NCI-H1417 (cell line): ENCODE data around the gene PIGH.
"Not testable (repeated sequence)": the region's sequence is repeated elsewhere in the genome, so short reads cannot be mapped to it uniquely, and the experiment has no call there.

Experiments used
- DNase-seq, 3 experiments: peaks; one replicate each; lab custom pipeline; 2025; lab: John Stamatoyannopoulos, UW

PIGH gene

GRCh38 chr14:67599698-67600561, at the start of gene PIGH:
Gene PIGH (minus strand): TSS chr14:67600268. CDS start chr14:67600203, 65 bp downstream.
- DNase-seq, result peak; percentile 87 to 91 (median 88)

- DNase-seq, result no peak
Observed at GRCh38 chr14:67646131-67646530, 46.1 kb upstream of the PIGH start.

- DNase-seq, result no peak
Observed at GRCh38 chr14:67645414-67645813, 45.3 kb upstream of the PIGH start.

GRCh38 chr14:67644428-67644827, 44.4 kb upstream of the PIGH start:
- DNase-seq, result no peak

- DNase-seq, result peak in 1 of 3 experiments; percentile 24
Observed at GRCh38 chr14:67643713-67644112, 43.6 kb upstream of the PIGH start.

GRCh38 chr14:67641902-67642749, 42.1 kb upstream of the PIGH start:
- DNase-seq, result no peak

GRCh38 chr14:67641480-67641879, 41.4 kb upstream of the PIGH start:
- DNase-seq, result no peak

- DNase-seq, result no peak
Observed at GRCh38 chr14:67638642-67639041, 38.6 kb upstream of the PIGH start.

- peak in 2 of 3 experiments; percentile 40 to 52 for DNase-seq
Observed at GRCh38 chr14:67636361-67636919, 36.4 kb upstream of the PIGH start.

GRCh38 chr14:67633451-67634147, 33.5 kb upstream of the PIGH start:
- no peak for DNase-seq

- no peak for DNase-seq
Observed at GRCh38 chr14:67630938-67631337, 30.9 kb upstream of the PIGH start.

GRCh38 chr14:67630186-67630585, 30.1 kb upstream of the PIGH start:
- DNase-seq, result no peak

GRCh38 chr14:67627519-67627918, 27.5 kb upstream of the PIGH start:
- no peak for DNase-seq

- not testable (repeated sequence) for DNase-seq
Observed at GRCh38 chr14:67626131-67626530, 26.1 kb upstream of the PIGH start.

- no peak for DNase-seq
Observed at GRCh38 chr14:67623114-67623513, 23.0 kb upstream of the PIGH start.

GRCh38 chr14:67622675-67623074, 22.6 kb upstream of the PIGH start:
- DNase-seq, result no peak

- DNase-seq, result peak; percentile 70 to 75 (median 72)
Observed at GRCh38 chr14:67620217-67620785, 20.2 kb upstream of the PIGH start.

GRCh38 chr14:67619446-67620216, 19.6 kb upstream of the PIGH start, which contains the start of gene ARG2:
Gene ARG2 (plus strand): TSS chr14:67619920. CDS start chr14:67619978, 58 bp downstream.
- peak; percentile 97 to 99 (median 99) for DNase-seq

GRCh38 chr14:67618617-67619063, 18.6 kb upstream of the PIGH start:
- peak; percentile 46 to 78 (median 59) for DNase-seq

GRCh38 chr14:67610491-67610890, 10.4 kb upstream of the PIGH start:
- no peak for DNase-seq
